ENCODE data around the gene CORO6. TPM values are rescaled to one million over a fixed set of nuclear protein-coding genes. Genes with fewer than 3 reads are reported as not detected.

CORO6 gene
- total and polyA plus RNA-seq, 2 experiments from 2014 or later: 2.6 to 5.2 TPM

- Histone ChIP-seq H3K4me2 (peak overlapping the region; percentile 71), H3K4me1 (ENCODE audit: insufficient read depth) (peaks cover 5% of the 10 kb centered on the region; the same call in 1 of the 2 replicates), H3K79me2 (replicated peaks; ENCODE audit: insufficient read depth) (no peaks in the 10 kb centered on the region), H4K20me1 (replicated peaks; ENCODE audit: insufficient read depth) (no peaks in the 10 kb centered on the region; the same call in 1 of the 2 replicates), H3F3A (replicated peaks; ENCODE audit: low read depth) (peaks cover 18% of the 10 kb centered on the region), H3K27me3 (ENCODE audit: insufficient read depth) (peaks cover 19% of the 10 kb centered on the region; the same call in 1 of the 2 replicates), H3K4me3 (peak overlapping the region; percentile 48), H3K9me2 (ENCODE audit: insufficient read depth) (no peaks in the 10 kb centered on the region), H3K27ac (ENCODE audit: low read depth) (no peak overlapping the region), H3K36me3 (ENCODE audit: insufficient read depth) (no peaks in the 10 kb centered on the region; the same call in 1 of the 2 replicates), H2AFZ (no peak overlapping the region)
- Mint-ChIP-seq H3K36me3 (ENCODE audit: low read depth) (peaks cover 15% of the 10 kb centered on the region), H3K9me3 (no peaks in the 10 kb centered on the region), H3K27me3 (ENCODE audit: insufficient read depth, low read depth, poor library complexity) (peaks cover 25% of the 10 kb centered on the region), H3K27ac (no peak overlapping the region), H3K4me3 (peak overlapping the region; percentile 55), H3K4me1 (peaks cover 12% of the 10 kb centered on the region; the same call in 2 of the 3 replicates)
- DNase-seq (ENCODE audit: low spot score) (peak; percentile 67), ATAC-seq (peak; percentile 29)
- TF ChIP-seq EZH2phosphoT487 (IDR thresholded peaks at IDR 0.05; ENCODE audit: unreplicated experiment): no peak
- TF ChIP-seq STAT1 (IDR thresholded peaks at IDR 0.05; ENCODE audit: unreplicated experiment): no peak
- TF ChIP-seq ETS1 (IDR thresholded peaks at IDR 0.05): no peak
- peak; percentile 61 to 72 for TF ChIP-seq CTCF (conservative IDR thresholded peaks at IDR 0.05; ENCODE audit: low read depth in 2 of 2)
- TF ChIP-seq CREB1 (CRISPR knock-in tag; IDR thresholded peaks at IDR 0.05; ENCODE audit: low read depth): no peak
These were observed 49.8 kb downstream of the CORO6 start for GRCh38 chr17:29572691-29573557.

GRCh38 chr17:29571883-29572681, 50.6 kb downstream of the CORO6 start:
- peak overlapping the region; percentile 48; the same call in 1 of the 2 replicates for H3K4me3 ChIP-seq
- Mint-ChIP-seq H3K4me1 (peaks cover 10% of the 10 kb centered on the region; the same call in 2 of the 3 replicates), H3K27me3 (ENCODE audit: insufficient read depth, low read depth, poor library complexity) (peaks cover 32% of the 10 kb centered on the region), H3K36me3 (ENCODE audit: low read depth) (peaks cover 15% of the 10 kb centered on the region), H3K4me3 (peak overlapping the region; percentile 33; the same call in 2 of the 3 replicates), H3K9me3 (no peaks in the 10 kb centered on the region), H3K27ac (no peak overlapping the region)
- no peaks in the 10 kb centered on the region; the same call in 1 of the 2 replicates for H3K36me3 ChIP-seq (ENCODE audit: insufficient read depth)
- DNase-seq (ENCODE audit: low spot score) (no peak), ATAC-seq (peak; percentile 15)
- peaks cover 5% of the 10 kb centered on the region; the same call in 1 of the 2 replicates for H3K4me1 ChIP-seq (ENCODE audit: insufficient read depth)
- H3K27ac ChIP-seq (ENCODE audit: low read depth): no peak overlapping the region
- no peak overlapping the region for H2AFZ ChIP-seq
- H3F3A ChIP-seq (replicated peaks; ENCODE audit: low read depth): peaks cover 23% of the 10 kb centered on the region
- peaks cover 25% of the 10 kb centered on the region for H3K27me3 ChIP-seq (ENCODE audit: insufficient read depth)
- H3K9me2 ChIP-seq (ENCODE audit: insufficient read depth): no peaks in the 10 kb centered on the region
- peak overlapping the region; percentile 71; the same call in 1 of the 2 replicates for H3K4me2 ChIP-seq
- H4K20me1 ChIP-seq (replicated peaks; ENCODE audit: insufficient read depth): no peaks in the 10 kb centered on the region; the same call in 1 of the 2 replicates
- no peaks in the 10 kb centered on the region for H3K79me2 ChIP-seq (replicated peaks; ENCODE audit: insufficient read depth)
- TF ChIP-seq CREB1 (CRISPR knock-in tag; IDR thresholded peaks at IDR 0.05; ENCODE audit: low read depth): no peak
- no peak for TF ChIP-seq ETS1 (IDR thresholded peaks at IDR 0.05)
- TF ChIP-seq CTCF (conservative IDR thresholded peaks at IDR 0.05; ENCODE audit: low read depth in 2 of 2): no peak
- no peak for TF ChIP-seq EZH2 (IDR thresholded peaks at IDR 0.05; ENCODE audit: low read depth, unreplicated experiment)
- TF ChIP-seq REST (IDR thresholded peaks at IDR 0.05; ENCODE audit: unreplicated experiment): no peak
- TF ChIP-seq ZNF331 (CRISPR knock-in tag; IDR thresholded peaks at IDR 0.05; ENCODE audit: low read depth): no peak
- no peak for TF ChIP-seq JUNB (IDR thresholded peaks at IDR 0.05; ENCODE audit: unreplicated experiment)
- no peak for TF ChIP-seq POLR2AphosphoS5 (IDR thresholded peaks at IDR 0.05; ENCODE audit: low read depth)
